ENCODE results near the gene ATG7.

Gene ATG7

GRCh38 chr3:11562277-11562881 lies 290.2 kb downstream of the ATG7 start:
- Histone ChIP-seq H2AK5ac (ENCODE audit: low read depth, low read length) (no peak overlapping the region), H3K4me1 (ENCODE audit: control insufficient read depth in 2 of 2, insufficient read depth in 1 of 2, low read depth in 1 of 2, low read length in 2 of 2) (peaks cover 8 to 20% of the 10 kb centered on the region in 2 donors), H3K18ac (ENCODE audit: low read length) (peak overlapping the region; percentile 56), H3K27ac (replicated peaks; ENCODE audit: low read length) (no peak overlapping the region), H2BK15ac (ENCODE audit: low read length) (no peak overlapping the region), H2BK5ac (ENCODE audit: low read length) (no peak overlapping the region), H2BK12ac (ENCODE audit: low read length) (no peak overlapping the region), H3K79me1 (ENCODE audit: low read depth, low read length) (peaks cover 33% of the 10 kb centered on the region), H3K4ac (ENCODE audit: low read length) (no peak overlapping the region), H3K9me3 (replicated peaks in 1 of 2; ENCODE audit: control insufficient read depth in 2 of 2, insufficient read depth in 1 of 2, low read depth in 1 of 2, low read length in 2 of 2) (peaks cover 0 to 2% of the 10 kb centered on the region in 2 donors), H3K23ac (ENCODE audit: low read depth, low read length, poor library complexity) (peak overlapping the region; percentile 81), H3K14ac (ENCODE audit: low read length) (peak overlapping the region; percentile 11), H3K4me3 (ENCODE audit: low read length in 2 of 2) (no peak overlapping the region), H4K91ac (ENCODE audit: low read depth, low read length, poor library complexity) (no peak overlapping the region), H2AFZ (ENCODE audit: low read length) (no peak overlapping the region), H3K4me2 (ENCODE audit: insufficient read depth, low read length, poor library complexity, severe bottlenecking) (no peak overlapping the region), H3K36me3 (replicated peaks in 1 of 2; ENCODE audit: control insufficient read depth in 2 of 2, insufficient read depth in 2 of 2, low read length in 2 of 2) (peaks cover 50 to 96% of the 10 kb centered on the region in 2 donors), H4K8ac (ENCODE audit: low read depth, low read length) (no peak overlapping the region), H3K9ac (ENCODE audit: low read depth, low read length, poor library complexity) (peak overlapping the region; percentile 64), H2BK120ac (ENCODE audit: low read depth, low read length) (no peak overlapping the region), H3K27me3 (ENCODE audit: control insufficient read depth in 3 of 3, insufficient read depth in 3 of 3, low read depth in 1 of 3, low read length in 3 of 3) (peaks cover 0 to 2% (median 0%) of the 10 kb centered on the region in 3 experiments)
- no CpG with 5 or more reads among the region's 17 CpGs for WGBS, 2 donors (ENCODE audit: extremely low coverage in 2 of 2, insufficient read length in 2 of 2, insufficient replicate concordance in 1 of 2)
- DNase-seq (ENCODE audit: low spot score): no peak

DNA sequence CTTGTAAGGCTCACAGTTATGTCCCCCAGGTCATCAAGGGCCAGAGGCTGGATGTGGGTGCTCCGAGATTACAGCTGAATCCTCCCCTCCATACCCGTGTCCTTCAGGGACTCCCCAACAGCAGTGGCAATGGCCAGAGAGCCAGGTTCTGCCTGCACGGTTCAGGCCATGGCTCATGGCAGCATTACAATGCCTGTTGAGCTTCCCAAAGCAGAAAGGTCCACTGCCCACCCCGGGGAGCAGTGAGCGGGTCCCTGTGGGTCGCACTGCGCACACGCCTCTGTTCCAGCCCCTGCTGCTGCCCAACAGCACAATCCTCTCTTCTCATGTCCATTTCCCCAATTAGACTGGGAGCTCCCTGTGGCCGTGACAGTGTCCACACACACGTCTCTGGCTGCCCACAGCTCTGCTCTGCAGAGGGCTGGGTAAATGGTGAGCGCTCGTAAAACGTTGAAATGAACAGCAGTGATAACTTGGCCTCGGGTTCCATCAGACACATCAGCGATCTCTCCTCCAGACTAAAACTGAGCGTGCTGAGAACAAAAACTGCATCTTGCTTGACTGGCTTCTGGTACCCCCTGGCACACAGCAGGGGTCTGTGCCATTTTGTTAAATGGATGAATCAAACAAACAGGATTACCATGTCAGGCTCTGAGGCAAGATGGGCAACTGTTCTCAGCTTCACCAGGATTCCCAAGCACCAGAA lies 291.1 kb downstream of the ATG7 start:
- H3K9me3 ChIP-seq (replicated peaks in 1 of 2; ENCODE audit: control insufficient read depth in 2 of 2, insufficient read depth in 1 of 2, low read depth in 1 of 2, low read length in 2 of 2): peaks cover 0 to 2% of the 10 kb centered on the region in 2 donors
- no CpG with 5 or more reads among the region's 16 CpGs for WGBS, 2 donors (ENCODE audit: extremely low coverage in 2 of 2, insufficient read length in 2 of 2, insufficient replicate concordance in 1 of 2)
- peak overlapping the region; percentile 66 for H3K9ac ChIP-seq (ENCODE audit: low read depth, low read length, poor library complexity)
- H3K27me3 ChIP-seq (ENCODE audit: control insufficient read depth in 3 of 3, insufficient read depth in 3 of 3, low read depth in 1 of 3, low read length in 3 of 3): peaks cover 0 to 2% (median 0%) of the 10 kb centered on the region in 3 experiments
- H2AK5ac ChIP-seq (ENCODE audit: low read depth, low read length): no peak overlapping the region
- H3K4me2 ChIP-seq (ENCODE audit: insufficient read depth, low read length, poor library complexity, severe bottlenecking): no peak overlapping the region
- no peak overlapping the region for H3K23ac ChIP-seq (ENCODE audit: low read depth, low read length, poor library complexity)
- H3K4me3 ChIP-seq (ENCODE audit: low read length in 2 of 2): no peak overlapping the region
- H4K8ac ChIP-seq (ENCODE audit: low read depth, low read length): no peak overlapping the region
- no peak overlapping the region for H3K27ac ChIP-seq (replicated peaks; ENCODE audit: low read length)
- DNase-seq (ENCODE audit: low spot score): no peak
- H4K91ac ChIP-seq (ENCODE audit: low read depth, low read length, poor library complexity): no peak overlapping the region
- peaks cover 49 to 96% of the 10 kb centered on the region in 2 donors for H3K36me3 ChIP-seq (replicated peaks in 1 of 2; ENCODE audit: control insufficient read depth in 2 of 2, insufficient read depth in 2 of 2, low read length in 2 of 2)
- H3K79me1 ChIP-seq (ENCODE audit: low read depth, low read length): peaks cover 33% of the 10 kb centered on the region
- no peak overlapping the region for H3K4ac ChIP-seq (ENCODE audit: low read length)
- no peak overlapping the region for H2AFZ ChIP-seq (ENCODE audit: low read length)
- H2BK120ac ChIP-seq (ENCODE audit: low read depth, low read length): no peak overlapping the region
- H3K4me1 ChIP-seq (ENCODE audit: control insufficient read depth in 2 of 2, insufficient read depth in 1 of 2, low read depth in 1 of 2, low read length in 2 of 2): peaks cover 8 to 13% of the 10 kb centered on the region in 2 donors
- no peak overlapping the region for H2BK15ac ChIP-seq (ENCODE audit: low read length)
- H3K18ac ChIP-seq (ENCODE audit: low read length): peak overlapping the region; percentile 41
- no peak overlapping the region for H2BK5ac ChIP-seq (ENCODE audit: low read length)
- H2BK12ac ChIP-seq (ENCODE audit: low read length): no peak overlapping the region
- H3K14ac ChIP-seq (ENCODE audit: low read length): no peak overlapping the region

- Histone ChIP-seq H2AK5ac (ENCODE audit: low read depth, low read length) (no peak overlapping the region), H2BK12ac (ENCODE audit: low read length) (no peak overlapping the region), H3K4me3 (ENCODE audit: low read length in 2 of 2) (no peak overlapping the region), H4K8ac (ENCODE audit: low read depth, low read length) (no peak overlapping the region), H2BK15ac (ENCODE audit: low read length) (no peak overlapping the region), H3K4me1 (ENCODE audit: control insufficient read depth in 2 of 2, insufficient read depth in 1 of 2, low read depth in 1 of 2, low read length in 2 of 2) (peaks cover 8 to 11% of the 10 kb centered on the region in 2 donors), H3K27ac (replicated peaks; ENCODE audit: low read length) (no peak overlapping the region), H3K9me3 (replicated peaks in 1 of 2; ENCODE audit: control insufficient read depth in 2 of 2, insufficient read depth in 1 of 2, low read depth in 1 of 2, low read length in 2 of 2) (peaks cover 0 to 2% of the 10 kb centered on the region in 2 donors), H3K23ac (ENCODE audit: low read depth, low read length, poor library complexity) (no peak overlapping the region), H3K27me3 (ENCODE audit: control insufficient read depth in 3 of 3, insufficient read depth in 3 of 3, low read depth in 1 of 3, low read length in 3 of 3) (peaks cover 0 to 2% (median 0%) of the 10 kb centered on the region in 3 experiments), H3K14ac (ENCODE audit: low read length) (no peak overlapping the region), H2BK5ac (ENCODE audit: low read length) (no peak overlapping the region), H4K91ac (ENCODE audit: low read depth, low read length, poor library complexity) (no peak overlapping the region), H2BK120ac (ENCODE audit: low read depth, low read length) (no peak overlapping the region), H2AFZ (ENCODE audit: low read length) (no peak overlapping the region), H3K4me2 (ENCODE audit: insufficient read depth, low read length, poor library complexity, severe bottlenecking) (no peak overlapping the region), H3K4ac (ENCODE audit: low read length) (no peak overlapping the region), H3K18ac (ENCODE audit: low read length) (no peak overlapping the region), H3K9ac (ENCODE audit: low read depth, low read length, poor library complexity) (no peak overlapping the region), H3K79me1 (ENCODE audit: low read depth, low read length) (peaks cover 36% of the 10 kb centered on the region), H3K36me3 (replicated peaks in 1 of 2; ENCODE audit: control insufficient read depth in 2 of 2, insufficient read depth in 2 of 2, low read length in 2 of 2) (peaks cover 45 to 96% of the 10 kb centered on the region in 2 donors)
- DNase-seq (ENCODE audit: low spot score): no peak
- no CpG with 5 or more reads among the region's 7 CpGs for WGBS, 2 donors (ENCODE audit: extremely low coverage in 2 of 2, insufficient read length in 2 of 2, insufficient replicate concordance in 1 of 2)
These were observed 291.6 kb downstream of the ATG7 start for GRCh38 chr3:11563865-11564185.

GRCh38 chr3:11564577-11565001 lies 292.4 kb downstream of the ATG7 start:
- Histone ChIP-seq H2BK12ac (ENCODE audit: low read length) (no peak overlapping the region), H3K27me3 (ENCODE audit: control insufficient read depth in 3 of 3, insufficient read depth in 3 of 3, low read depth in 1 of 3, low read length in 3 of 3) (peaks cover 0 to 2% (median 0%) of the 10 kb centered on the region in 3 experiments), H4K91ac (ENCODE audit: low read depth, low read length, poor library complexity) (no peak overlapping the region), H3K9ac (ENCODE audit: low read depth, low read length, poor library complexity) (peak overlapping the region; percentile 50), H3K4me2 (ENCODE audit: insufficient read depth, low read length, poor library complexity, severe bottlenecking) (no peak overlapping the region), H3K9me3 (replicated peaks in 1 of 2; ENCODE audit: control insufficient read depth in 2 of 2, insufficient read depth in 1 of 2, low read depth in 1 of 2, low read length in 2 of 2) (peaks cover 0 to 2% of the 10 kb centered on the region in 2 donors), H3K18ac (ENCODE audit: low read length) (no peak overlapping the region), H2BK15ac (ENCODE audit: low read length) (no peak overlapping the region), H2BK5ac (ENCODE audit: low read length) (peak overlapping the region; percentile 36), H3K4me3 (ENCODE audit: low read length in 2 of 2) (no peak overlapping the region), H3K27ac (replicated peaks; ENCODE audit: low read length) (no peak overlapping the region), H3K4me1 (ENCODE audit: control insufficient read depth in 2 of 2, insufficient read depth in 1 of 2, low read depth in 1 of 2, low read length in 2 of 2) (peaks cover 8 to 11% of the 10 kb centered on the region in 2 donors), H2BK120ac (ENCODE audit: low read depth, low read length) (no peak overlapping the region), H3K4ac (ENCODE audit: low read length) (no peak overlapping the region), H3K36me3 (replicated peaks in 1 of 2; ENCODE audit: control insufficient read depth in 2 of 2, insufficient read depth in 2 of 2, low read length in 2 of 2) (peaks cover 38 to 96% of the 10 kb centered on the region in 2 donors), H3K14ac (ENCODE audit: low read length) (no peak overlapping the region), H2AK5ac (ENCODE audit: low read depth, low read length) (no peak overlapping the region), H2AFZ (ENCODE audit: low read length) (no peak overlapping the region), H4K8ac (ENCODE audit: low read depth, low read length) (no peak overlapping the region), H3K23ac (ENCODE audit: low read depth, low read length, poor library complexity) (no peak overlapping the region), H3K79me1 (ENCODE audit: low read depth, low read length) (peaks cover 42% of the 10 kb centered on the region)
- WGBS, 2 donors (ENCODE audit: extremely low coverage in 2 of 2, insufficient read length in 2 of 2, insufficient replicate concordance in 1 of 2): no CpG with 5 or more reads among the region's 19 CpGs
- DNase-seq (ENCODE audit: low spot score): no peak
